NOMO-1 treated with DMSO at 0.1 percent for 48 hours (cell line): ENCODE measurements around the gene PNLIPRP1.

Experiments used
- DNase-seq: peaks from one replicate; lab custom pipeline; 2025; ENCODE audit not compliant: unreplicated experiment; lab: John Stamatoyannopoulos, UW

PNLIPRP1 gene

GRCh38 chr10:116590590-116591444 is at the start of gene PNLIPRP1:
Gene PNLIPRP1 (plus strand): TSS chr10:116590959. CDS start chr10:116591130, 171 bp downstream.
- no peak for DNase-seq

- DNase-seq, result no peak
Measured at GRCh38 chr10:116542007-116542677, 48.6 kb upstream of the PNLIPRP1 start.

GRCh38 chr10:116545122-116545521 is 45.6 kb upstream of the PNLIPRP1 start:
- no peak for DNase-seq

DNA sequence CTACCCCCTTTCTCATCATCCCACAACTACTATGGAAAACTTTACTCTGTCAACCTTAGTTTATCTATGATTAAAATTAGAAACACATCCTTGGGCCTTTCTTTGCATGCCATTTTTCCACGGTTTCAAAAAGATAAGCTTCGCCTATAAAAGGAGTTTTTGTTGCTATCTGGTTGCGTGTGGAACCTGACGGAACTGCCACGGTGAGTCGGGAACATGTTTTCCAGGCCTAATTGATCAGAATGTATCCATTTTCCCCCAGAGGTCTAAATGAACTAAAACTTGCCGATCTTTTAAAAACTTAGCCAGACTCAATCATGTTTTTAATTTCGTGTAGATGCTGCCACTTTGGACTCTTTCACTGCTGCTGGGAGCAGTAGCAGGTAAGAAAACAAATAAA is 45.0 kb upstream of the PNLIPRP1 start, which contains the start of gene PNLIP:
PNLIP (plus strand) TSS at position 176 of the 400 bp plus-strand sequence; CDS start at position 338, 162 bp downstream.
- no peak for DNase-seq

GRCh38 chr10:116548301-116548700 is 42.5 kb upstream of the PNLIPRP1 start:
- DNase-seq, result no peak

DNA sequence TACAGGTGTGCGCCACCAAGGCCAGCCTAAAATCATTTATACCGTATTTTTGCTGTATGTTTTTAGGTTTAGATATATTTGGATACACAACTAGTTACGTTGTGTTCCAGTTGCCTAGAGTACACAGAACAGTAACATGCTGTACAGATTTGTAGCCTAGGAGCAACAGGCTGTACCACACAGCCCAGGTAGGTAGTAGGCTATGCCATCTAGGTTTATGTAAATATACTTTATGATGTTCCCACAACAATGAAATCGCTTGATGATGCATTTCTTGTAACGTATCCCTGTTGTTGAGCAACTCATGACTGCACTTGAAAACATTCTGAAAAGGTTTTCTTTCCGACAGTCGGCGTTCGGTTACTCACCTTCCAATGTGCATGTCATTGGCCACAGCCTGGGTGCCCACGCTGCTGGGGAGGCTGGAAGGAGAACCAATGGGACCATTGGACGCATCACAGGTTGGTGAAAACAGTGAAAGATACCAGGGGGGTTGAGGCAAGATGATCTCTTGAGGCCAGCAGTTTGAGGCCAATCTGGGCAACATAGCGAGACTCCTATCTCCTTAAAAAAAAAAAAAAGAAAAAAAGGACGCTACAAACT is 37.3 kb upstream of the PNLIPRP1 start:
- no peak for DNase-seq

GRCh38 chr10:116554628-116555027 is 36.1 kb upstream of the PNLIPRP1 start:
- no peak for DNase-seq

GRCh38 chr10:116555880-116556279 is 34.9 kb upstream of the PNLIPRP1 start:
- DNase-seq, result no peak

DNA sequence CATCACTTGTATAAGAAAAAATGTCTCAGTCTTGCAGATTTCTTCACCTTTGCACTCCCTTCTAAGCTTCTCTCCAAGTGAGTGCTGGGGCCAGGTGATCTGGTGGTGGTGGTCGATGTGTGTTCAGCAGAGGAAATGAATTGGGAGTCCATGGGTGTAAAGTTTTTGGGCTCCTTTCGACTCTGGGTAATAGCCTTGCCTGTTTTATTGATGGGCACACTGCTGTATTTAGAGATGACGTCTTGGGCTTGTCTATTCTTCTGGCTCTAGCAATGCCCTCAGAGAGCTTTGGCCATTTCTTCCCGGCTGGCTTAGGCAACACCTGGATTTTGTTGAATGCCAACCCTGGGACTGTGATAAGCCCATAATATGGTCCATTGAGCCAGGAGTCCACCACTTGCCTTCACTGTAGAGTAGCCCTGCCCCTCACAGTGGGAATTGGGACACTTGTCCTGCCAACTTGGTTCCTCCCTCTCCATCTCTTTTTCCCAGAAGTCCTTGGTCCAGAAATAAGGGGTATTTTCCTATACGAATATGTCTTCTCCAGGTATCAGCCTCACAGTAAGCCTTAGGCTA is 33.4 kb upstream of the PNLIPRP1 start:
- no peak for DNase-seq

- no peak for DNase-seq
Measured at GRCh38 chr10:116565534-116565933, 25.2 kb upstream of the PNLIPRP1 start.

GRCh38 chr10:116566932-116567331 is 23.8 kb upstream of the PNLIPRP1 start:
- no peak for DNase-seq

GRCh38 chr10:116567335-116567734 is 23.4 kb upstream of the PNLIPRP1 start:
- no peak for DNase-seq

GRCh38 chr10:116574797-116575196 is 16.0 kb upstream of the PNLIPRP1 start:
- no peak for DNase-seq

GRCh38 chr10:116587878-116588591 is 2.7 kb upstream of the PNLIPRP1 start:
- DNase-seq, result no peak

- no peak for DNase-seq
Measured at GRCh38 chr10:116588995-116589394, 1.8 kb upstream of the PNLIPRP1 start.

DNA sequence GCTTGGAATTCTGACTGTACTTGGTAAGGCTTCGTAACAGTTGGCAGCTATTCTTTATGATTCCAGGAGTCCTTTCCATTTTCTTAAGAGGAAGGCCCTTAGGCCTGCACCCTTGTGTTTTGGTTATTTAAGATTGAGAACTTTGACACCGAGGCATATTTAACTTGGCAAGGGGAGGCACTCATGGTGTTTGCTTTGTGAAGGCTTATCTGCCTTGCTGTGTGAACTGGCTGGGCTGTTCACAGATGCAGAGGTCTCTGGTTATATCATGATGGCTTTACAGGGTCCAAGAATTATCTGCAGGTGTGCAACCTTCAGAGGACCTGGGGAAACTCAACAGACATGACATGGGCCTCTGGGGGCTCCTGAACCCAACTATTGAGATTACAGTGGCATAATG is 833 bp upstream of the PNLIPRP1 start:
- no peak for DNase-seq

- no peak for DNase-seq
Measured at GRCh38 chr10:116593139-116593740, 2.5 kb downstream of the PNLIPRP1 start.

DNA sequence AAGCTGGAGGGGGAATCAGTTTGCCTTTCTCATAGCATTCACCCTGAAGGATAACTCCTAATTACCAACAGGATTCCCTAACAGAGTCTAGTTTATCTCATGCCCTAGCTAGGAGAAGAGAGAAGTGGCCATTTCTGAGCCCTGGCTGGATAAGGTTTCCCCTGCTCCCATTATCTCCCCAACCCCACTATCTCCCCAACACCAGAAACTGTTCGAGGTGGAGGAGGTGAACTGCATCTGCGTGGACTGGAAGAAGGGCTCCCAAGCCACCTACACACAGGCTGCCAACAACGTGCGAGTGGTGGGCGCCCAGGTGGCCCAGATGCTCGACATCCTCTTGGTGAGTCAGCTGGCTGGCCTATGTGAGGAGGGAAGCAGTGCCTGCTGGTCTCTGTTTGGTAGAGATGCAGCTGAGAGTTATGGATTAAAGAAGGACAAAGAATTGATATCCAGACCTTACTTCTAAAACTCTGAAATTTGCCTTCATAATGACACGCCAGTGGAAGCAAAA is 3.8 kb downstream of the PNLIPRP1 start:
- DNase-seq, result no peak

DNA sequence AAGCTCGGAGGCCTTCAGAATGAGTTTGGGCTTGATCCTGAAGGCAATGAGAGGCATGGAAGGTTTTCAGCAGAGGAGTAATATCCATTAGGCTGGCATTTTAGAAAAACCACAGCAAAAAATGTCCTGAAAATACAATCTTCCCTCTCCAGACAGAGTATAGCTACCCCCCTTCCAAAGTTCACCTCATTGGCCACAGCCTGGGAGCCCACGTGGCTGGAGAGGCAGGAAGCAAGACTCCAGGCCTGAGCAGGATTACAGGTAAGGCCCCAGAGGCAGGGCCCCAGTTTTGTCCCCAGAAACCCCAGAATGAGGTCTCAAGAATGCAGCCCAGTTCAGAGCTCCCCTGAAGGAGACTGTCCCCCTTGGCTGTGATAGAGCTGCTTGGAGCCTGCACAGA is 5.3 kb downstream of the PNLIPRP1 start:
- DNase-seq, result no peak

DNA sequence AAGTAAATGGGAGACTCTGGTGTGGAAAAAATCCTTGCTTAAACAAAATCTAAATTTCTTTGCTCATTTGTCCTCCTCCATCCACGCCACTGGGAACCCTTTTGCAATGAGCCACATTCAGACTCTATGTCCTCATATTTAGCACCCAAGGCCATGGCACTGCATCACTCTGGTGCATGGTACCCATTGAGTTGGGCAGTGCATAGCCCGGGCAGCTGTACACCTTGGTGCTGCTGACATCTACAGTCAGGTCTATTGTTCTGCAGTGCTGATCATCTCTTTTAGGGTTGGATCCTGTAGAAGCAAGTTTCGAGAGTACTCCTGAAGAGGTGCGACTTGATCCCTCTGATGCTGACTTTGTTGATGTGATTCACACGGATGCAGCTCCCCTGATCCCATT is 6.8 kb downstream of the PNLIPRP1 start:
- no peak for DNase-seq
